Fibroblast of the aortic adventitia (primary cell): ENCODE measurements around the gene CFAP77. TPM values are rescaled to one million over a fixed set of nuclear protein-coding genes. Genes with fewer than 3 reads are reported as not detected.

Experiments used
- DNase-seq: peaks from one replicate; pipeline ENCODE4 v3.0.0-alpha.2; 2010; ENCODE audit warnings: low read depth
- H3K4me3 ChIP-seq: 2 replicates; pipeline ENCODE4 v1.5.1; 2011; ENCODE audit warnings: low read depth, mild to moderate bottlenecking, control low read depth, low read length, moderate library complexity
- total RNA-seq: library from RNA; depleted of rRNA; stranded (reverse); fragments of >200 nt; gene quantifications from 2 replicates; pipeline ENCODE4 v1.2.3, GENCODE V29; 2012; ENCODE audit warnings: low replicate concordance
- TF ChIP-seq, protein P1 (sequence below): IDR thresholded peaks from 2 replicates; pipeline ENCODE4 v1.5.1; 2011; ENCODE audit warnings: mild to moderate bottlenecking, low read length, control low read depth, inconsistent platforms; ENCODE audit not compliant: insufficient read depth

The CFAP77 gene
- total RNA-seq, 1 donor = not detected

DNA sequence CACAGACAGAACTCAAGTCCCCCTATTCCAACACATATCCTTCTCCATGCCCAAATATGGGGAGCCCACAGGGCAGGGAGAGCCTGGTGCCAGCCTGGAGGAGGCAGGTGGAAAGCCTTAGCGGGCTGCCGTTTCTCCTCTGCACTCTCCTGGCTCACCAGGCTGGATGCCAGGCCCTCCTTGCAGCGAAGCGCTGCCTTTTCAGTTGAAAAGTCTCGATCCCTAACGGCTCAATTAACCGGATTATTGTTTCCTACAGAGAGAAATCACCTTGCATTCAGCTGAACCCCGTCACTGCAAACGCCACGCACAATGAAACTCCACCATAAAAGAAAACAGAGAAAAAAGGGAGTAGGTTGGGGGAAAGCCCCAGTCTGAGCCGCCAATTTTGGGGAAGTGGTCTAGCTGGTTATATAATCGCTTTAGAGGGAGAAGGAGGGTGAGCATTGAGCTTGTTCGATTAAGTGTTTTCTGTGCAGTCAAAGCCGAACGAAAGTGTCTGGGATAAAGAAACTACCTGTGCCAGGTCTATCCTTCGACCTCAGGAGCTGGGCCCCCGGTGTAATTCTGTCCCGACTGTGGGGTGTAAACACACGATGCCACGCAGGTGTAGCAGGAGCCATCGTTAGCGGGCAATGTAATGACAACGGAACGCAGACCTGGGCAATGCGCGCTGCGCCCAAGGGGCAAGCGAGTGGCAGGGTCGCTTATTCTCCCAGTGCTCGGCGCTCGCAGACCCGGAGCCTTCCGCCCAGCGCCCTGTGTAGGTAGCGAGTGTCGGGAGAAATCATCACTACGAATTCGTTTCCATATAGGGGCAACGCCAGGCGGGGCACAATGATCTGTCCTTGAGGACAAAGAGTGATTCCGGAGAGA, 176.2 kb downstream of the CFAP77 start:
- DNase-seq = no peak
- TF ChIP-seq, protein P1, sequence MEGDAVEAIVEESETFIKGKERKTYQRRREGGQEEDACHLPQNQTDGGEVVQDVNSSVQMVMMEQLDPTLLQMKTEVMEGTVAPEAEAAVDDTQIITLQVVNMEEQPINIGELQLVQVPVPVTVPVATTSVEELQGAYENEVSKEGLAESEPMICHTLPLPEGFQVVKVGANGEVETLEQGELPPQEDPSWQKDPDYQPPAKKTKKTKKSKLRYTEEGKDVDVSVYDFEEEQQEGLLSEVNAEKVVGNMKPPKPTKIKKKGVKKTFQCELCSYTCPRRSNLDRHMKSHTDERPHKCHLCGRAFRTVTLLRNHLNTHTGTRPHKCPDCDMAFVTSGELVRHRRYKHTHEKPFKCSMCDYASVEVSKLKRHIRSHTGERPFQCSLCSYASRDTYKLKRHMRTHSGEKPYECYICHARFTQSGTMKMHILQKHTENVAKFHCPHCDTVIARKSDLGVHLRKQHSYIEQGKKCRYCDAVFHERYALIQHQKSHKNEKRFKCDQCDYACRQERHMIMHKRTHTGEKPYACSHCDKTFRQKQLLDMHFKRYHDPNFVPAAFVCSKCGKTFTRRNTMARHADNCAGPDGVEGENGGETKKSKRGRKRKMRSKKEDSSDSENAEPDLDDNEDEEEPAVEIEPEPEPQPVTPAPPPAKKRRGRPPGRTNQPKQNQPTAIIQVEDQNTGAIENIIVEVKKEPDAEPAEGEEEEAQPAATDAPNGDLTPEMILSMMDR = no peak

DNA sequence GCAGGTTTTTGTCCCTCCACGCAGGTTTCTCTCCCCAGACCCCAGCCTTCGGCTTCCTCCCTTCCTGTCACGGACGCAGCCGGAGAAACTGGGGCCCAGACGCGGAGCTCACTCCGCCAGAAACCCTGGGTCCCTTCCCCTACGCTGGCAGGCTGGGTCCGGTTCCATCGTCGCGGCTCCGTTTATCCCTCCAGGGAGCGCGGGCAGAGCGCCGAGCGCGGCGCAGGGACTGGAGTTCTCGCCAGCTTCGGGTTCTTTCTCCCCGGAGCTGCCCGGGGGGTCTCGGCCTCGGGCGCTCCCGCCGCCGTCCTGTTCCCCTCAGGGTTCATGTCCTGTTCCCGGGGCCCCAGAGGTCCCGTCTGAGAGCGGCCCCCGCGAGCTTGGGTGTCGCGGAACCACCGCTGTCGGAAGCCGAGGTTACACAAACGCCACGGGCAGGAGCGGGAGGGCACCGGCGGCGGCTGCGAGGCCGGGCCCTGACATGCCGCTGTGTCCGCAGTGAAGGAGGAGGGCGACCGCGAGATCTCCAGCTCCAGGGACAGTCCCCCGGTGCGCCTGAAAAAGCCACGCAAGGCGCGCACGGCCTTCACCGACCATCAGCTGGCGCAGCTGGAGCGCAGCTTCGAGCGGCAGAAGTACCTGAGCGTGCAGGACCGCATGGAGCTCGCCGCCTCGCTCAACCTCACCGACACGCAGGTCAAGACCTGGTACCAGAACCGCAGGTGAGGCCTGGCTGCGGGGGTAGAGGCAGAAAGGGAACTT, 177.0 kb downstream of the CFAP77 start:
- H3K4me3 ChIP-seq = no peak overlapping the region
- TF ChIP-seq, protein P1 = no peak
- no peak for DNase-seq

More for the DNA sequence above, 176.2 kb downstream of the CFAP77 start:
- no peak overlapping the region for H3K4me3 ChIP-seq

DNA sequence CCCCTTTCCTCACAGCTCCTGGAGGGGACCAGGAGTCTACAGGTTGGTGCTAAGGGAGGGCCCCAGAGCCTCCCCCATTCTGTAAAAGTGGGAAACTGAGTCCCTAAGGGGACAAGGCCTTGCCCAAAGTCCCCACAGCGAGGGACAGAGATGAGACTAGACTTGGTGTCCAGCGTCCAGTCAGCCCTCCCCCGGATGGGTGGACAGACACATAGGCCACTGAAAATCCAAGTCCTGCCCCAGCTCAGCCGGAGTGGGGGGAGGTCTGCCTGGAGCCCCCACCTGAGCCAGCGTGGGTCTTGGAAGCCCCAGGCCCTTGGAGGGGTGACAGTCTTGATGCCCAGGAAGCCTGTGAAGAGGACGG, 177.6 kb downstream of the CFAP77 start:
- DNase-seq = no peak
- no peak overlapping the region for H3K4me3 ChIP-seq
- TF ChIP-seq, protein P1 = no peak

DNA sequence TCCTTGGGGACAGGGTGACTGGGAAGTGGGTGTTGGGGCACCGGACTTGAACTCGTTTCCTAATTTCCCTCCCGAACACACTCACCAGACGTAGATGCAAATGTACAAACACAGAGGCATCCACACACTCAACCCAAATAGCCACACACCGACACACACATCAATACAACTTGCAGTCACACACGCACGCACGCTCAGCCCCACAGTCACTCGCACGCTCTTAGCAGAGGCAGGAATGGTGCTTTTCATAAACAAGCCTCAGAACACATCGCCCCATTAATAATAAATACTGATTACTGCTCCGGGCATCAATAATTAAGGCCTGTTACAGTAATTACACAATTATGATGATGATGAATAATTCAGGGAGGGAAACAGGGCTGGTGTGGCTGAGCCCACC, 178.1 kb downstream of the CFAP77 start:
- H3K4me3 ChIP-seq = no peak overlapping the region
- no peak for DNase-seq

DNA sequence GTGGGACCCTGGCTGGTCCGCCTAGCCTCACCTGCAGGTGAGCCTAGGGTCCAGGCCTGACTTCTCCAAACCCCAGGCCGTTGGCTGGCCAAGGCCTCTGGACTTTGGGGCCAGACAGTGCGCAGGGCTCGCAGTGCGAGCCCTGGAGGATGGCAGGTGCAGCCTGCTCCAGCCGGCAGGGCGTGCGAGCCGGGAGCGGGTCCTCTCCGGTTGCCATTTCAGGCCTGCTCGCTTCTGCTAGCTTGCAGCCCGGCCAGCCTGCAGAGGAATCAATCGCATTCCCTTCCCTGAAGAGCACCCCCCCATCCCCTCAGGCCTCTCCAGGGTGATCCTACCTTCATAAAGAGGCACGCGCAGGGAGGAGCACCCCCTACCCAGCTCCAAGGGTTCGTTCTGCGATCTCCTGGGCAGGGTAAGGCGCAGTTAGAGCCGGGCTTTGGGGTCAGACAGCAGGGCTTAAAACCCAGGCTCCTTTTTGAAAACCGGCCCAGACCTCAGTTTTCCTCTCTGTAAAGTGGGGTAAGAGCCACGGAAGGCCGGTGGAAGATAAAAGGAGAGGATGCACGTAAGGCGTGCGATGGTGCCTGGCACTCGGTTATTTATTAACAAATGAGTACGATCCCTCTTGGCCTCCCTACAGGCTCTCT, 178.6 kb downstream of the CFAP77 start:
- DNase-seq = no peak
- no peak overlapping the region for H3K4me3 ChIP-seq
- TF ChIP-seq, protein P1 = no peak

More for the DNA sequence above, 178.1 kb downstream of the CFAP77 start:
- TF ChIP-seq, protein P1 = no peak

DNA sequence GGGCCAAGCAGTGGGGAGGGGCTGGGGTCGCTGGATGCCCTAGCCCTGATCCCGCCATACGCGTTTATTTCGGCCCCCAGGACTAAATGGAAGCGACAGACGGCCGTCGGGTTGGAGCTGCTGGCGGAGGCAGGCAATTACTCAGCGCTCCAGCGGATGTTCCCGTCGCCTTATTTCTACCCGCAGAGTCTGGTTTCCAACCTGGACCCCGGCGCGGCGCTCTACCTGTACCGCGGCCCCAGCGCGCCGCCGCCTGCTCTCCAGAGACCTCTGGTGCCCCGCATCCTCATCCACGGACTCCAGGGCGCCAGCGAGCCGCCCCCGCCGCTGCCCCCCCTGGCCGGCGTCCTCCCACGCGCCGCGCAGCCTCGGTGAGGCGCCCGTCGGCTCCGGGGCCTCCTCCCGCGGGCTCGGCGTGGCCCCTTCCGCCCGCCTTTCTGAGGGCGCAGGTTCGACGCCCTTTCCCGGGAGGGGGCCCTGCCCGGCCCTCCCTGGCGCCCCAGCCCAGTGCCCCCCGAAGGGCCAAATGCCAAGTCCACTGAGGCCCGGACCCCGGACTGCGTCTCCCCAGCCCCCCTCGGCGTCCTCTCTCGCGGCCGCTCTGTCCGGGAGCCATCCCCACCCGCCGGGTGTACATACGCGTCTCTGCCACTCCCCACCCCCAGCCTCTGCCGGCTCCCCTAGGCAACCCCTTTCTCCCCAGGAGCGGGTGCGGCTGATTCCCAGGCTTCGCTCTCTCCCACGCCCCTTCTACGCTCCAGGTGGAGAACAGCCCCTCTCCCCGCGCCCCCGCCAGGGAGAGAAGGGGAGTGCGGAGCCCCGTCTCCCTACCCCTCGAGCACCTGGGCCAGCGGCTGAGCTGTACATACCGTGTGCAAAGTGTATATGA, 179.4 kb downstream of the CFAP77 start:
- DNase-seq = no peak
- TF ChIP-seq, protein P1 = no peak
- H3K4me3 ChIP-seq = no peak overlapping the region
